GM18505 (cell line): ENCODE measurements around the gene NXT1.

ENCODE experiments used
- ATAC-seq: cut with Tn5 transposase; IDR thresholded peaks from one replicate; pipeline ENCODE4 v1.9.1; 2021; ENCODE audit not compliant: unreplicated experiment
- POLR2A ChIP-seq: IDR thresholded peaks from 4 replicates; pipeline ENCODE4 v1.6.1; 2011; ENCODE audit warnings: borderline replicate concordance; ENCODE audit not compliant: insufficient read depth, insufficient read length; ENCODE audit errors: extremely low read depth

NXT1 gene

GRCh38 chr20:23315099-23315498 lies 35.5 kb upstream of the NXT1 start:
- no peak for TF ChIP-seq POLR2A
- no peak for ATAC-seq

- no peak for TF ChIP-seq POLR2A
- no peak for ATAC-seq
Observed at GRCh38 chr20:23316626-23317025, 34.0 kb upstream of the NXT1 start.

GRCh38 chr20:23317081-23317480 lies 33.5 kb upstream of the NXT1 start:
- TF ChIP-seq POLR2A: no peak
- no peak for ATAC-seq

- no peak for TF ChIP-seq POLR2A
- no peak for ATAC-seq
Observed at GRCh38 chr20:23318347-23318746, 32.2 kb upstream of the NXT1 start.

- no peak for ATAC-seq
Observed at GRCh38 chr20:23320317-23320716, 30.3 kb upstream of the NXT1 start.

GRCh38 chr20:23325107-23325506 lies 25.5 kb upstream of the NXT1 start:
- ATAC-seq: no peak
- TF ChIP-seq POLR2A: no peak

More at GRCh38 chr20:23320317-23320716, 30.3 kb upstream of the NXT1 start:
- no peak for TF ChIP-seq POLR2A

- no peak for TF ChIP-seq POLR2A
- no peak for ATAC-seq
Observed at GRCh38 chr20:23326774-23327173, 23.8 kb upstream of the NXT1 start.

- ATAC-seq: no peak
- TF ChIP-seq POLR2A: no peak
Observed at GRCh38 chr20:23327617-23328333, 22.8 kb upstream of the NXT1 start.

- ATAC-seq: no peak
- TF ChIP-seq POLR2A: no peak
Observed at GRCh38 chr20:23331450-23332350, 18.9 kb upstream of the NXT1 start.

GRCh38 chr20:23332467-23332866 lies 18.1 kb upstream of the NXT1 start:
- ATAC-seq: no peak
- TF ChIP-seq POLR2A: no peak

GRCh38 chr20:23334111-23334510 lies 16.5 kb upstream of the NXT1 start:
- no peak for TF ChIP-seq POLR2A
- ATAC-seq: no peak

GRCh38 chr20:23335521-23335920 lies 15.1 kb upstream of the NXT1 start:
- ATAC-seq: no peak
- TF ChIP-seq POLR2A: no peak

GRCh38 chr20:23336476-23336875 lies 14.1 kb upstream of the NXT1 start:
- no peak for ATAC-seq
- no peak for TF ChIP-seq POLR2A

GRCh38 chr20:23337312-23337711 lies 13.3 kb upstream of the NXT1 start:
- TF ChIP-seq POLR2A: no peak
- no peak for ATAC-seq
